Measurements from ENCODE around the gene ARID3A.
"Not testable (repeated sequence)": the region's sequence is repeated elsewhere in the genome, so short reads cannot be mapped to it uniquely, and the experiment has no call there.

ARID3A gene

GRCh38 chr19:891421-892200 lies 34.2 kb upstream of the ARID3A start:
- not testable (repeated sequence) for DNase-seq (ENCODE audit: low read depth)

DNA sequence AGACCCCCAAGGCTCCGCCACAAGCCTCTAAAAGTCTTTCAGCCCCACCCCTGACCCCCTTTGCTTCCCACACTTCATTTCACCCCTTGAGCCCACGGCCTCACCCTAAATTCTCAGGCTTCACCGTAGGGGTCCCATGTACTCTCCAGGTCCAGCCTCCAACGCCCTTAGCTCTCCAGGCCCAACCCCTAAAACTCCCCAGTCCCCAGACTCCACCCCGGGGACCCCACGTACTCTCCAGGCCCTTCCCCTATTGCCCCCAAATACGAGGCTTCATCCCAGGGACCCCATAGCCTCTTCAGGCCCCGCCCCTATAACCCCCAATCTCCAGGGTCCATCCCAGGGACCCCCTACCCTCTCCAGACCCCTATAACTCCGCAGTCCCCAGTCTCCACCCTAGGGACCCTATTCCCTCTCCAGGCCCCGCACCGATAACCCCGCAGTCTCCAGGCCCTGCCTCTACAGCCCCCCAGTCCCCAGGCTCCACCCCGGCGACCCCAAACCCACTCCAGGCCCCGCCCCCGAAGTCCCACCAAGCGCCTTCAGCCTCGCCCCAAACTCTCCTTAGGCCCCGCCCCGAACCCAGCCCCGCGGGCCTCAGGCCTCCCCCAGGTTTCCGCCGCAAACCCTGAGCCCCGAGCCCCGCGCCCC lies 33.5 kb upstream of the ARID3A start:
- DNase-seq (ENCODE audit: low read depth), result no peak

DNA sequence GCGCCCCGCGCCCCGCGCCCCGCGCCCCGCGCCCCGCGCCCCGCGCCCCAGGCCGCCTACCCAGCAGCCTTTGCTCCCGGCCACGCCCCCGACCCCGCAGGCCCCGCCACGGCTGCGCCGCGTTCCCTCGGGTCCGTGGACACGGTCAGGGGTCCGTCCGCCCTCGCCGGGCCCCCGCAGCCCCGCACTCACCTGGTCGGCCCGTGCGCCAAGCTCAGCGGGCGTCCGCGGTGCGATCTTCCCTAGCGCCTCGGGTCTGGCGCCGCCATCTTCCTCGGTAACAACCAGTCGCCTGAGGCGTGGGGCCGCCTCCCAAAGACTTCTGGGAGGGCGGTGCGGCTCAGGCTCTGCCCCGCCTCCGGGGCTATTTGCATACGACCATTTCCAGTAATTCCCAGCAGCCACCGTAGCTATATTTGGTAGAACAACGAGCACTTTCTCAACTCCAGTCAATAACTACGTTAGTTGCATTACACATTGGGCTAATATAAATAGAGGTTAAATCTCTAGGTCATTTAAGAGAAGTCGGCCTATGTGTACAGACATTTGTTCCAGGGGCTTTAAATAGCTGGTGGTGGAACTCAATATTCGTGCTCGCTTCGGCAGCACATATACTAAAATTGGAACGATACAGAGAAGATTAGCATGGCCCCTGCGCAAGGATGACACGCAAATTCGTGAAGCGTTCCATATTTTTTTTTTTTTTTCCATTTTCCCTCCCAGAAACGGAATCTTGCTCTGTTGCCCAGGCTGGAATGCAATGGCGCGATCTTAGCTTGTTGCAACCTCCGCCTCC lies 32.7 kb upstream of the ARID3A start, which contains the start of the genes MED16 and RNU6-9:
TSS of gene MED16 (minus strand) at position 294 of the 796 bp plus-strand sequence. CDS start 2,056 bp downstream, outside the sequence.
TSS of gene RNU6-9 (plus strand) at position 591 of the 796 bp plus-strand sequence.
- DNase-seq (ENCODE audit: low read depth), result peak; percentile 81

DNA sequence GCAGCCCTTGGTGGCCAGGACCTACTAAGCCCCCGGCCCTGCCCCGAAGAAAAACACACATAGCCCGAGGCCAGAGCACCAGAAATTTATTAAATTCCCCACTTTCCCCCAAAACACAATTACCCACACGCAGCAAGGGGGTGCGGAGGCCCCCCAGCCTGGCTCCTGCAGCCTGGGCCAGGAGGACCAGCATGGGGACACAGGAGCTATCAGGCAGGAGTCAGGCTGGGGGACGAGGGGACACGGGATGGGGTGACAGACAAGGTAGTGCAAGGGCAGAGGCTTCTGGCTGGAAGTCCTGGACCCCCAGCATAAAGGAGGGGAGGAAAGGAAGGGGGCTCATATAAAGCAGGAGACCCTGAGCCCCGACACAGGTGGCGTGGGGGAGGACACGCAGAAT lies 29.4 kb upstream of the ARID3A start:
- DNase-seq (ENCODE audit: low read depth), result no peak

DNA sequence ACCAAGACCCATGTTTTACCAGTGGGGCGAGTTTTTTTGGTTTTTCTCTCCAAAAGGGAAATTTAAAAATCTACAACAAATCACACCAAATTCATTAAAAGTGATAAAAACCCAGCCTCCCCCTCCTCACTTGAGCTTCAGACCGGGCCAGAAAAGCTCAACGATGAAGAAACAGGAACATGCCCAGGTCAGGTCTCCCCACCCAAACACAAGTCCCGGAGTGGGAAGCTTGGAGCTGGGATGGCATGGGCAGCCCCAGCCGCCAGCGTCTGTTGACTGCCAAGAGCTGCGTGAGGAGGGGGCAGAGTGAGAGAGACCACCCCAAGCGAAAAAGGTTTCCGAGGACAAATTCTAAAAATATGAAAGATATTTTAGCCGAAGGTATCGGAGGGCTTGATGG lies 28.8 kb upstream of the ARID3A start:
- DNase-seq (ENCODE audit: low read depth), result no peak

DNA sequence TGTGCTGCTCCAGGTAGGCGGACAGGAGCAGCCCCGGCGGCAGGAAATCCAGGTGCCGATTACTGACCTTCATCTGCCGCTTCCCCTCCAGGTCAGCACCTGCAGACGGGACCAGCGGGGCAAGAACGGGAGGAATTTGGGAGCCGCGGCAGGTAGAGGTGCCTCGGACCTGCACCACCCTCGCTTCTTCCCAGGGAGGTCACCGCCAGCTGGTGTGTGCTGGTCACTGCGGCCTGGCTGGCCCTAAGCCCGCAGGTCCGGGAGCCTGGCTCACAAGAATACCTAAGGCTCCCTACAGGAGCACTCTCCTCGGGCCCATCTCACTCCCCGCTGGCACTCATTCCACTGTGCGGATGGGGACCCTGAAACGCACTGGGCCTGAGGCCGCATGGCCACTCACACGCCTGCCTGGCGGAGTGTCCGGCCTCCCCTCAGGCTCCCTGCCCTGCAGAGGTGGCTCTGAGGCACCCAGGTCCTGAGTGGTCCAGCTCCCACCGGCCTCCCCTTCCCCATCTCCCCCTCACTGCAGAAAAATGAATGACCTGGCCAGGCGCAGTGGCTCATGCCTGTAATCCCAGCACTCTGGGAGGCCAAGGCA lies 28.3 kb upstream of the ARID3A start:
- no peak for DNase-seq (ENCODE audit: low read depth)

- no peak for DNase-seq (ENCODE audit: low read depth)
These were observed 27.2 kb upstream of the ARID3A start for GRCh38 chr19:898663-899062.

- no peak for DNase-seq (ENCODE audit: low read depth)
These were observed 26.3 kb upstream of the ARID3A start for GRCh38 chr19:899336-900042.

DNA sequence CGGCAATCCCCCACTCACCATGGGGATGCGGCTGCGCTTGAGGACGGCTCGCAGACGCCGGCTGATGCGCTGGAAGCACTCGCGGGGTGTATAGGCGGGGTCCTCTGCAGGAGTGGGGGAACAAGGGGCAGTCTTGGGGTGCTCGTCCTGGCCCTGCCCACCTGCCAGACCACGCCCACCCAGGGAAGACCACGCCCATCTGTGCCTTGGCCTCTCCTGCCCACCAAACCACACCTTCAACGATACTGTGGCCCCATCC lies 25.9 kb upstream of the ARID3A start:
- DNase-seq (ENCODE audit: low read depth), result no peak

DNA sequence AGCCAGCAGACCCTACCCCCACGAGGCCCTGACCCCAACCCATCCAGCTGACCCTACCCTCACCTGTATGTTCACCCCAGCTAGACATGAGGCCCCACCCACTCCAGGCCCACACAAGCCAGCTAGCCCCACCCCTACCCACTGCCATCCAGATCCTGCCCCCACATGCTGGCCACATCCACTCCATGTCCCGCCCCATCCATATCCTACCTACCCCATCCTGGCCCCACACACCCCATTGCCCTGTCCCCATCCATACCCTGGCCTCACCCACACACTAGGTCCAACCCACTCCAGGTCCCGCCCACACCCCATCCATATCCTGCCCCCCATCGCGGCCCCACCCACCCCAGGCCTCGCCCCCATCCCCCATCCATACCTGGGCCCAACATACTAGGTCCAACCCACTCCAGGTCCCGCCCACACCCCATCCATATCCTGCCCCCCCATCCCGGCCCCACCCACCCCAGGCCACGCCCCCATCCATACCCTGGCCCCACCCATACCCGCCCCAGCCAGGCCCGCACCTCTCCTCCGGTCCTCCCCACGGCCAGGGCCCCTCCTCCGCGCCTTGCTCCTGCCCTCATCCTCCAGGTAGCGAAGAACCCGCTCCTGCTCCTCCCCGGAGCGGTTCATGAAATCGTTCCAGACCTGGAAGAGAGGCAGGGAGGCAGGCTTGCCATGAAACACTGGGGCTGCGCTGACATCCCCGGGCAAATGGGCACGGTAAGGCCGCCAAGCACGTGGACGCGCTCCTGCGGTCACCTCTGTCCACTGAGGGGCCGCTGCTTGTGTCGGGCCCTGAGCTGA lies 25.3 kb upstream of the ARID3A start:
- no peak for DNase-seq (ENCODE audit: low read depth)

DNA sequence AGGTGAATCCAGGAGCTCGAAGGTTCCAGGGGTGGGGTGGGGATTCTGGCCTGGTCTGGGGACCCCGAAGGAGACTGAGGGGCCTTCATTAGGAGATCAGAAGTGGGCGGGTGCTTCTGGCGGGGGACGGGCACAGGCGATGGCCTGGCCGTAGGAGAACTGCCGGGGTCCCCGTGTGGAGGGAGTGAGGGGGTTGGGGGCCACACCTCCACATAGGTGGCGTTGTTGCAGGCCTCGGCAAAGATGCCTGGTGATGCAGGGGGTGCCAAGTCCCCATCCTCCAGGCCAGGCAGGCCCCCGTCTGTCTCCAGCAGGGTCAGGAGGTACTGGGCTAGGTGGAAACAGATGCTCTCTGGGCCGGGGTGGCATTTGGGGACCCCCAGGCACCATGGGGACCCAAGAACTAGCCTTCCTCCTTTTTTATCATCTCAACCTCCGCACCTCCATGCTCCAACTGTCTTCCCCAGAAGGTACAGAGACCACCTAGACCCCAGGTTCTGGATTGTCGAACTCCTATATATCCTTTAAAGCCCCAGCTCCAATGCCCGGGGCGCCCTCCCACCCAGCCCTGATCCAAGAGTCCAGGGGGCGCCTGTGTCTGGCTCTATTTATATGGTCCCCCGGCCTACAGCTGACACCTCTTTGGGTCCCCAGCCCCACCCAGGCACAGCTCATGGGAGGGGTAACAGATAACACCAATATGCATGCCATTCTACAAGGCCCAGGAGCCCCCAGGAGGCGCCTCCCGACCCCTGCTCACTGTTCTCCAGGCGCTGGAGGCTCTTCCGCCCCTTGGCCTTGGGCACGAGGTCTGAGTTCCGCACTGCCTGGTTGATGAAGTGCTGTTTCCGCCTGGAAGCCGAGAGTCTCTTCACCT lies 24.4 kb upstream of the ARID3A start:
- no peak for DNase-seq (ENCODE audit: low read depth)

GRCh38 chr19:902093-902370 lies 23.8 kb upstream of the ARID3A start:
- DNase-seq (ENCODE audit: low read depth), result no peak

GRCh38 chr19:902446-903226 lies 23.2 kb upstream of the ARID3A start:
- no peak for DNase-seq (ENCODE audit: low read depth)

GRCh38 chr19:903266-903797 lies 22.5 kb upstream of the ARID3A start:
- DNase-seq (ENCODE audit: low read depth), result no peak

DNA sequence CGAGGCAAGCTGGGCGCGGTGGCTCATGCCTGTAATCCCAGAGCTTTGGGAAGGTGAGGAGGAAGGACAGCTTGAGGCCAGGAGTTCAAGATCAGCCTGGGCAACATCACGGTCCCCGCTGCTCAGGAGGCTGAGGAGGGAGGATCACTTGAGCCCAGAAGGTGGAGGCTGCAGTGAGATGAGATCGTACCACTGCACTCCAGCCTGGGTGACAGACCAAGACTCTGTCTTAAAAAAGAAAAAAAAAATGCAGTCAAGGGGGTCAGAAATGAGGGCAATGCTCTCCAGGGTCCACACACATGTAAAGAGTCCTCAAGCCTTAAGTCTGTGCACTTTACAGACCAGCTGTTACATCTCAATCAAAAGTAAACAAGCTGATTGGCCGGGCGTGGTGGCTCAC lies 21.3 kb upstream of the ARID3A start:
- no peak for DNase-seq (ENCODE audit: low read depth)

DNA sequence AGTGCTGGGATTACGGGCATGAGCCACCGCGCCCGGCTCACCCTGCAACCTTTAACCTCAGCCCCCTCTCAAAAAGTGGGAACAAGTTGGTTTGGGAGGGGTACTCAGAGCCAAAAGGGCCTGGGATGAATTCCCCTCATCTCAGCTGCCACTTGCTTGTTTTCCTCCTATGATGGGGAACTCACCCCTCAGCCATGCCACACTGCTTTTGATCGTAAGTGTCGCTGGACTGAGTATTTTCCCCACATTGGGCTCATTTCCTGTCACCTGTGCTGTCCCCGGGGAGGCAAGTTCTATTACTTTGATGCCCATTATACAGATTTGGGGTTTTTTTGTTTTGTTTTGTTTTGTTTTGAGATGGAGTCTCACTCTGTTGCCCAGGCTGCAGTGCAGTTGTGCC lies 19.4 kb upstream of the ARID3A start:
- no peak for DNase-seq (ENCODE audit: low read depth)

DNA sequence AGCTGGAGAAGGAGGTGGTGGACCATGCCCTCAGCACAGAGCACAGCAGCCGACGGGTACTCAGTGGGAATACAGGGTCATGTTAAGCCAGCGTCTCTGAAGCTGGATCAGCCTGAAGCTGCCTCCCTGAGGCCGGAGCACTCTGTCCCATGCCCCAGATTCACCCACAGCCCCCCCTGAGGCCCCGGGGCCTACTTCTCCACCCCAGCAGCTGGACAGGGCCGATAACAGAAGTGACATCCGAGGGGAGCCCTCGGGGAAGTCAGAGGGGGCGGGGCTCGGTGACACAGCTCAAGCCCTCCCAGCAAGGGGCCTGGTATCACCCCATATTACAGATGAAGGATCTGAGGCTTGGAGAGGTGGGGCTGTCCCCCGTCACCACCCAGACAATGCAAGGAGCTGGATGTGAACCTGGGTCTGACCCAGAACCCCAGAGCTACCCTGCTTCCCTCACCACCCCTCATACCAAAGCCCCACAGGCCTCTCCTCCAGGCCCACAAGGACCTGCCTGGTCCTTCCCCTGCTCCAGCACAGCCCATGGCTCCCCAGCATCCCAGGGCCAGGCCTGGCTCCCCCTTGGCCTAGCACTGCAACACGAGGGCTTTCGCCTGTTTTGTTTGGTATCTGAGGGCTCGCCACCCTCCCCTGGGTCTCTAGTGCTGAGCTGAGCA lies 18.5 kb upstream of the ARID3A start:
- DNase-seq (ENCODE audit: low read depth), result no peak

DNA sequence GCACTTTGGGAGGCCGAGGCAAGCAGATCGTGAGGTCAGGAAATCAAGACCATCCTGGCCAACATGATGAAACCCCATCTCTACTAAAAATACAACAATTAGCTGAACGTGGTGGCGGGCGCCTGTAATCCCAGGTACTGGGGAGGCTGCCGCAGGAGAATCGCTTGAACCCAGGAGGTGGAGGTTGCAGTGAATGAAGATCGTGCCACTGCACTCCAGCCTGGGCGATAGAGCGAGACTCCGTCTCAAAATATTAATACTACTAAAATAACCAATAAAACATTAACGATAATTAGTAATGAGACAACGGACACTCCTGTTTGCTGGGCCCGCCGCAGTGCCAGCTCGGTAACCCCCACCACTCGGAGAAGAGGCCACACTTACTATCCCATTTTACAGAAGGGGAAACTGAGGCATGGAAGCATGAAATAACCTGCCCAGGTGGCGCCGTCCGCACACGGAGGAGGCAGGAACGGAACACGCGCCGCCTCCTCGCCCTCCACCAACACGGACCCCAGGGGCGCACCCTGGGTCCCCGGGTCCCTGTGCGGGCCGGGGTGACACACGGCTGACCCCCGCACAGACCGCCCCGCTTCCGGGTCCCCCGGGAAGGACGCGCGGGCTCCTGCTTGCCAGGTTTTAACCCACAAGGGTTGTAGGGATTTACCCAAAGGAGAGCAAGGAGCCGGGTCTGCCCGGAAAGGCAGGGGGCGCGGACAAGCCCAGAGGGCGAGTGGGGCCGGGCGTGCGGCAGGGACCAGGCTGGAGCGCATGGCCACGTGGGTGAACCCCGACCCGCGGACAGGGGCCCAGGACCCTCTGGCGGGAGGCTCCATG lies 14.4 kb upstream of the ARID3A start:
- DNase-seq (ENCODE audit: low read depth), result no peak

Measured in activated T-helper 1 cell treated with Interleukin-2 at 50 U/mL for 16 hours (primary cell).